ENCODE measurements around the gene HELZ.
"Not testable (repeated sequence)": the region's sequence is repeated elsewhere in the genome, so short reads cannot be mapped to it uniquely, and the experiment has no call there.

The HELZ gene, protein sequence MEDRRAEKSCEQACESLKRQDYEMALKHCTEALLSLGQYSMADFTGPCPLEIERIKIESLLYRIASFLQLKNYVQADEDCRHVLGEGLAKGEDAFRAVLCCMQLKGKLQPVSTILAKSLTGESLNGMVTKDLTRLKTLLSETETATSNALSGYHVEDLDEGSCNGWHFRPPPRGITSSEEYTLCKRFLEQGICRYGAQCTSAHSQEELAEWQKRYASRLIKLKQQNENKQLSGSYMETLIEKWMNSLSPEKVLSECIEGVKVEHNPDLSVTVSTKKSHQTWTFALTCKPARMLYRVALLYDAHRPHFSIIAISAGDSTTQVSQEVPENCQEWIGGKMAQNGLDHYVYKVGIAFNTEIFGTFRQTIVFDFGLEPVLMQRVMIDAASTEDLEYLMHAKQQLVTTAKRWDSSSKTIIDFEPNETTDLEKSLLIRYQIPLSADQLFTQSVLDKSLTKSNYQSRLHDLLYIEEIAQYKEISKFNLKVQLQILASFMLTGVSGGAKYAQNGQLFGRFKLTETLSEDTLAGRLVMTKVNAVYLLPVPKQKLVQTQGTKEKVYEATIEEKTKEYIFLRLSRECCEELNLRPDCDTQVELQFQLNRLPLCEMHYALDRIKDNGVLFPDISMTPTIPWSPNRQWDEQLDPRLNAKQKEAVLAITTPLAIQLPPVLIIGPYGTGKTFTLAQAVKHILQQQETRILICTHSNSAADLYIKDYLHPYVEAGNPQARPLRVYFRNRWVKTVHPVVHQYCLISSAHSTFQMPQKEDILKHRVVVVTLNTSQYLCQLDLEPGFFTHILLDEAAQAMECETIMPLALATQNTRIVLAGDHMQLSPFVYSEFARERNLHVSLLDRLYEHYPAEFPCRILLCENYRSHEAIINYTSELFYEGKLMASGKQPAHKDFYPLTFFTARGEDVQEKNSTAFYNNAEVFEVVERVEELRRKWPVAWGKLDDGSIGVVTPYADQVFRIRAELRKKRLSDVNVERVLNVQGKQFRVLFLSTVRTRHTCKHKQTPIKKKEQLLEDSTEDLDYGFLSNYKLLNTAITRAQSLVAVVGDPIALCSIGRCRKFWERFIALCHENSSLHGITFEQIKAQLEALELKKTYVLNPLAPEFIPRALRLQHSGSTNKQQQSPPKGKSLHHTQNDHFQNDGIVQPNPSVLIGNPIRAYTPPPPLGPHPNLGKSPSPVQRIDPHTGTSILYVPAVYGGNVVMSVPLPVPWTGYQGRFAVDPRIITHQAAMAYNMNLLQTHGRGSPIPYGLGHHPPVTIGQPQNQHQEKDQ (N-terminal part only)

DNA sequence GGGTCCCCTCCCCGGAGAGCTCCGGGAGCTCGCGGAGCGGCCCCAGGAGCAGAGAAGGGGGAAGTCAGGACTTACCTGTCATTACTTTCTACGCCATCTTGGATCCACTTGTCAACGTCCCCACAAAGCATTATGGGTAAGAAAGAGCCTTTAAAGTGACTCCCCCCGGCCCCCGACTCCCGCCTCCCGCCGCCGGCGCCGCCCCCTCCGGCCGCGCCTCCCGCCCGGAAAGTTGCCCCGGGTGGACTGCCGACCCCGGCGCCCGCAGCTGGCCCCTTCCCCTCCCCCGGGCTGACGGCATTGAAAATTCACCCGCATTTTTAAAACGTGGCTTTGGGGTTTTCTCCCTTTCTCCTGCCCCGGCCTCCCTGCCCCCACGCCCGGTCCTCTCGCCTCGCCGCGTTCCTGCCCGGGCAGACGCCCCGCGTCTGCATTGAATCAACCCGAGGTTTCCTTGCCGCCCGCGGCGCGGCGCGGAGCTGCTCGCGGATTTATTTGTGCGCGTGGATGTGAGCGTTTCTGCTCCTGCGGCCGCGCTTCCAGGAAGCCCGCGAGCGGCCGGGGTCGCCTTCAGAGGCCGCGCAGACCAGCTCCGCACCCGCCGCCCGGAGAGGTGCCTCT is at the start of gene HELZ:
HELZ (minus strand) TSS at position 124 of the 621 bp plus-strand sequence. CDS start 26,392 bp downstream, outside the sequence.
- peak; percentile 77 to 82 for DNase-seq

DNA sequence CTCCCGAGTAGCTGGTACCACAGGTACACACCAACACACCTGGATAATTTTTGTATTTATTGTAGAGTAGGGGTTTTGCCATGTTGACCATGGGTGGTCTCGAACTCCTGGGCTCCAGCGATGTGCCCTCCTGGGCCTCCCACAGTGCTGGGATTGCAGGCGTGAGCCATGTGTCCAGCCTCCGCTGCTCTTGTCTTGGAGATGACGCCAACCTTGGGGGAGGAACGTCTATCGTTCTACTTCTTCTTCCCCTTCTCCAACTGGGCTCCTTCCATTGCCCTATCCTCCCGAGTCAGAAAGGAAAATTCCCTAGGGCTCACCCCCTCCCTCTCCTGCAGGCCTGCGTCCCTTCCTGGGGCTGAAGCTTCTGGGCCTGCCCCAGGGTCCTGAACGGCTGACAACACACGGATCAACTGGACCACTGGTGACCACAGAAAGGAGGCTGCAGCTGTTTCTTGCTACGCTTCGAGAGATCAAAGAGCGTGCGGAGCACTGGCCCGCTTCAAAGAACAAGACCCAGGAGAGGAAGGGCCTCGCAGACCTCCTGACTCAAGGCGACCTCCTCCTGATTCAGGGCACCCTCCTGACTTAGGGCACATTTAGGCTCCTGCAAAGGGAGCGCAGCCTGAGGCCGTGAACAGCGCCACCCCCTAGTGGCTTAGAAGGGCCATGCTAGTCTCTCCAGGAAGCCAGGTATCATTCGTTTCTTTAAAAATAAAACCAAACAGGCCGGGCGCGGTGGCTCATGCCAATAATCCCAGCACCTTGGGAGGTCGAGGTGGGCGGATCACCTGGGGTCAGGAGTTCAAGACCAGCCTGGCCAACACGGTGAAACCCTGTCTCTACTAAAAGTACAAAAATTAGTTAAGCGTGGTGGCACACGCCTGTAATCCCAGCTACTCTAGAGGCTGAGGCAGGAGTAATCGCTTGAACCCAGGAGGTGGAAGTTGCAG is 48.5 kb upstream of the HELZ start:
- DNase-seq, result peak; percentile 73 to 78

DNA sequence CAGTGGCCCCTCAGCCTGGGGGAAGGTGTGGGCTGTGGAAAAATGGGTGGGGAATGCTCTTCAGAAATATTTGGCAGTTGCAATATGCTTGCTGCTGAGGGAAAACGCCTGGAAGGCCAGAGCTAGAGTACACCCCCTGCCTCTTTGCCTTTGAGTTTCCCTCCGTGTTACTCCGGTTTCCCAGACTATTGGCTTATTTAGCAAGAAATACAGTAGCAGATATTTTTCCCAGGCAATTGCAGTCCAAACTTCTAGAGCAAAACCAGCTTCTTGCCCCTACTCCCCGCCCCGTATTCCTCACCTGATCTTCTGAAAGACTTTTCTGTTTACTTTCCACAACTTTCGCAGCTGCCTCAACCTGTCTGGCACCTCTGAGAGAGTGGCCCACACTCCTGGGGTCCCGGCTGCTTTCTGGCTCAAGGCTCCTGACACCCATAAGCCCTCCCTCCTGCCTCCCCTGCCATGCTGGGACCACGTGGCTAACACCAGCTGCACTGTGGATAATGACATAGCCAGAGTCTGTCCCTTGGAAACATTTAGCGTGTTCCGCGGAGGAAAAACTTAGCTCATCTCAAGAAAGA is 45.8 kb upstream of the HELZ start:
- no peak for DNase-seq

- DNase-seq, result no peak
Measured at GRCh38 chr17:67290244-67290643, 45.2 kb upstream of the HELZ start.

GRCh38 chr17:67289181-67289876 is 44.3 kb upstream of the HELZ start:
- DNase-seq, result no peak

DNA sequence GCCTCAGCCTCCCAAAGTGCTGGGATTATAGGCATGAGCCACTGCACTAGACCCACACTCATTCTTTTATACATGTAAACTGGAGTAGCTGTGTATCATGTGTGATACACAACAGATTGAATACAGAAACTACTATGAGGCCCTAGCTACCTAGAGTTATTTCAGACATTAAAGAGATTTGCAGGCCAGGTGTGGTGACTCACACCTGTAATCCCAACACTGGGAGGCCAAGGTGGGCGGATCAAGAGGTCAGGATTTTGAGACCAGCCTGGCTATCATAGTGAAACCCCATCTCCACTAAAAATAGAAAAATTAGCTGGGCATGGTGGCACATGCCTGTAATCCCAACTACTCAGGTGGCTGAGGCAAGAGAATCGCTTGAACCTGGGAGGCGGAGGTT is 41.8 kb upstream of the HELZ start:
- not testable (repeated sequence) for DNase-seq

DNA sequence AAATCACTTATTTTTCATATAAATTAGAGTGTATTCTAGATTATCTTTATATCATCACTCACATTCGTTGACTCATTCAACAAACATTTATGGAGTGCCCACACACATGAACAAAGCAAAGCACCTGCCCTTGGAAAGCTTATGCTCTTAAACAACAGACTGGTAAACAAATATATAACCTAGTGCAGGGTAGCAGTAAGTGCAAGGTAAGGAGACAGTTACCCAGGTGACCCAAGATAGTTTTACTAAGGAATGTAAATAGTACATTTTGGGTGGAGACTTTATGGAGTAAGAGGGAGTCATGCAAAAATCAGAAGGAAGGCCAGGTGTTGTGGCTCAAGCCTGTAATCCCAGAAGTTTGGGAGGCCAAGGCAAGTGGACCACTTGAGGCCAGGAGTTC is 40.4 kb upstream of the HELZ start:
- no peak for DNase-seq

- no peak for DNase-seq
Measured at GRCh38 chr17:67283731-67284516, 38.9 kb upstream of the HELZ start.

DNA sequence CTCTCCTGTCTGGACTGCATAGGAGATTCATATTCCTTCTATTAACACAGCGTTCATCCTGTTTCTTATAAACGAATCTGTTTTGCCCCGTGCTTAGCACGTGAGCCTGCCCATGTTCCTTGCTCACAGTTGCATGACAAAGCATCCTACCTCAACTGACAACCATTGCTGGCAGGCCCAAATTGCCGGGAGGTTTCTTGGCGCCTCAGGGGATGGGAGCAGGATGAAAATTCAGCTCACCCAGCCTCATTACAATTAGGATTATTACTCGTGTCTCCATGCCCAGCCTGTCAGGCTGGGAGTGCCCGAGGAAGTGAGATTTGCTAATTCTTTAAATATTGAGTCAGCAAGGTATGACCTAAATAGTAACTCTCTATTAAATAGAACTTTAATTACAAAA is 36.7 kb upstream of the HELZ start:
- no peak for DNase-seq

DNA sequence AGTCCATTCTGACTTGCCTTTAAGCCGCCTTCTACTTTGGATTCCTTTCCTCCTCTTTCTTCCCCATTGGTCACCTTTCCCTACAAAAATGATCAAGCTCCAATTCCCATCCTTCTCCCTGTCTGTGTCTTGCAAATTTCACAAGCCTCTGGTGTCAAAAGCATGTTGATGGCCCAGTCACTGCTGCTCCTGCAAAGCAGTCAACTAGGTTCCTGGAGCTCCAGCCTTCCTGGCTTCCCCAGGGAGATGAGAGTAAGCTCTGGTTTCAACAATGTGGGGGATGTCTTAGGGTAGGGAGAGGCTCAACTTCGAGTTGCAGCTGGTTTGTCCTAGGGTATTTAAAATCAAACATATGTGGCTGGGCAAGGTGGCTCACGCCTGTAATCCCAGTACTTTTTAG is 36.1 kb upstream of the HELZ start:
- no peak for DNase-seq

DNA sequence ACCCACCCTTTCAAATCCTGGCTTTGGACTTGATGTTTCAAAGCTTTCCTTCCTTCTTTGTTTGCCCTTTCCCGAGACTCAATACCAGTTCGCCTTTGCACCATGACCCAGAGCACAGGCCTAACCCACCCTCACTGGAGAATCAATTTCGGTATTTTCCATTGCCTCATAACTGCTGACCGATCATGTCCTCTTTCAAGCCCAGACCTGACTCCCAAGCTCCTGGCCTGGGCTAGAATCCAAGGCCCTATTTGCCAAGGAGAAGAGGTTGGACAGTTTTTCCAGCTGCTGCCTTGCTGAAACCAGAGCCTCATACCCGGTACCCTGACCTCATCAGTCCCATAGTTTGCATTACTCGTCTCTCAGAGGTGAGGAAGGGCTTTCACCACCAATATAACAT is 35.3 kb upstream of the HELZ start:
- DNase-seq, result no peak

DNA sequence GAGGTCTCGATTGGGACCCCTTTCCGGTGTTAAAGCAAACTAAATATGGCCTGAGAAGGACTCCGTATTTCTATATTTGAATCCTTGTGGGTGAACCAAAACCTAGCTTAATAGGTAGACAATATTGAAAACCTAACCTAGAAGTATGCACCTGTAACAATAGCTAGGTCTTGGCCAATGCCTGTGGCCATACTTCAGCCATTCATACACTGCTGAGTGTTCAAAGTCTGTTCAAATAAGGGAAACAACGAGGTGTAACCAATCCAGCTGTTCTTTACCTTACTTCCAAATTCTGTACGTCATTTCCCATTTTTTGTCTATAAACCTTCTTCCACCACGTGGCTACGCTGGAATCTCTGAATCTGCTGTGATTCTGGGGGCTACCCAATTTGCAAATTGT is 34.1 kb upstream of the HELZ start:
- no peak for DNase-seq

DNA sequence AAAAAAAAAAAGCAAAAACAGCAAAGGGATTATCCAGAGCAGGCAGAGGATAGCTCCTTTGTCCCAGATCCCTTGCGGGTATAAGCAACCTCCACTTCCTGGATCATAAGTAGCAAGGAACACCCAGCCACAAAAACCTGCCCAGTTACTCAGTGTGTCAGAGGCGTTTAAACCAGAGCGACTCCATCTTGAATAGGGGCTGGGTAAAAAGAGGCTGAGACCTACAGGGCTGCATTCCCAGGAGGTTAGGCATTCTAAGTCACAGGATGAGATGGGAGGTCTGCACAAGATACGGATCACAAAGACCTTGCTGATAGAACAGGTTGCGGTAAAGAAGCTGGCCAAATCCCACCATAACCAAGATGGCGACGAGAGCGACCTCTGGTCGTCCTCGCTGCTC is 33.4 kb upstream of the HELZ start:
- no peak for DNase-seq

GRCh38 chr17:67276075-67276474 is 31.1 kb upstream of the HELZ start:
- DNase-seq, result no peak

DNA sequence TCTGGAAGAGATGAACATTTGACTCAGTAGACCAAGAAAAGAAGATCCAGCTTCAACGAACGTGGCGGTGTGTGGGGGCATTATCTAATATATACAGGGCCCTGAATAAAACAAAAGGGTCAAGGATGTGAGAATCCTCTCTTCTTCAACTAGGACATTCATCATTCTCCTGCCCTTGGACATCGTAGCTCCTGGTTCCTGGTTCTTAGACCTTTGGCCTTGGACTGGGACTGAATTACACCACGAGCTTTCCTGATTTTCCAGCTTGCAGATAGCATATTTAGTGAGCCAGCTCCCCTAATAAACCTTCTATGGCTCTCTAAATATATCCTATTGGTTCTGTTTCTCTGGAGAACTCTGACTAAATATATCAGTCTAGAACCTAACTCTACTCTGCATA is 29.5 kb upstream of the HELZ start:
- no peak for DNase-seq

GRCh38 chr17:67273900-67274299 is 28.9 kb upstream of the HELZ start:
- no peak for DNase-seq

DNA sequence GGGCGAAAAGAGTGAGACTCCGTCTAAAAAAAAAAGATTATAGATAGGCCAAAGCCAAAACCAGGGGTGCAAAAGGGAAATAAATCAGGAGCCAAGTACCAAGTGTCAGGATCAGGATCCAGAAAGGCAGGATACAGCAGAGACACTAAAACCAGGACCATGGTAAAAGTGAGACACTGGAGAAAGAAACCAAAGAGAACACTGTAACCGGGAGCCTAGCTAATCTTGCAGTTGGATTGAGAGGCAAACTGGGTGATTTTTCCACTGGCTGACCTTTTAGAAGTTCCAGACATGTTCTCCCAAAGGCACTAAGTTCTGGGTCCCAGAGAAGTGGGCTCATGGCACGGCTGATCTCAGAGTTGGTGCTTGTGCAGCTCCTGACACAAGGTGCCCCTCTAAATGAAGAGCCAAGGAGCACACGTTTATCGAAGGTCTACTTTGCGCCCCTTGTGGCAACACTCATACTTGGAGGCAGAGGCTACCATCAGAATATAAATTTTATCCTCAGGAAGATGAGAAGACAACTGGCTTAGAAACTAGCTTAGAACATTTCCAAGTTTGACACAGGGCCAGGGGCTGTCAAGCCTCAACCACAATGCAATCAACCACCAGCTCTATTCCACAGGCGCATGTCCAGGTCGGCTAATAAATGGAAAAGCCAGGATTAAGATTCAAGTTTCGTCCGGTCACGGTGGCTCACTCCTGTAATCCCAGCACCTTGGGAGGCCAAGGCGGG is 27.5 kb upstream of the HELZ start:
- DNase-seq, result no peak

DNA sequence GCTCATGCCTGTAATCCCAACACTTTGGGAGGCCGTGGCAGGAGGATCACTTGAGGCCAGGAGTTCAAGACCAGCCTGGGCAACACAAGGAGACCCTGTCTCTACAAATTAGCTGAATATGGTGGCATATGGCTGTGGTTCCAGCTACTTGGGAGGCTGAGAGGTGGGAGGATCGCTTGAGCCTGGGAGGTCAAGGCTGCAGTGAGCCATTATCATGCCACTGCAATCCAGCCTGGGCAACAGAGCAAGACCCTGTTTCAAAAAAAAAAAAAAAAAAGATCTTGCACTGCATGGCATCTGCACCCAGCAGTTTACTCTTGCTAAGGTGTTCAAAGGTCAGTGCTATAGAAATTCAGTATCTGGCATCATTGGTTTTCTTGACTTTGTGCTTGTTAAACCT is 26.2 kb upstream of the HELZ start:
- DNase-seq, result not testable (repeated sequence)

GRCh38 chr17:67270416-67270815 is 25.4 kb upstream of the HELZ start:
- DNase-seq, result no peak

All from activated T-cell treated with anti-CD3 and anti-CD28 coated beads, Interleukin-2, amount 50 U/mL, for 48 hours (primary cell).